Gastrocnemius medialis (tissue), 4 donors: ENCODE data around the gene LRP1-AS.

ENCODE experiments used
- CTCF ChIP-seq, 5 experiments: fragments of 450-650 bp in 3 of 5; fragments of 200-600 bp in 2 of 5; sonication (generic) in 2 of 5; IDR thresholded peaks in 4 of 5; conservative IDR thresholded peaks in 1 of 5; 1 replicate in 4 of 5; 2 replicates in 1 of 5; pipeline ENCODE4 v1.5.1; 2016 to 2019; ENCODE audit warnings: antibody characterized with exemption in 5 of 5, mild to moderate bottlenecking in 3 of 5, moderate library complexity in 3 of 5
- POLR2A ChIP-seq, 2 donors: fragments of 450-650 bp; IDR thresholded peaks; one replicate each; pipeline ENCODE4 v1.6.1; 2017; ENCODE audit warnings: antibody characterized with exemption in 2 of 2, mild to moderate bottlenecking in 2 of 2, moderate library complexity in 2 of 2

GRCh38 chr12:57128519-57129247, 18.7 kb downstream of the LRP1-AS start:
- TF ChIP-seq POLR2A (IDR thresholded peaks at IDR 0.05) = no peak
- no peak for TF ChIP-seq CTCF (IDR thresholded peaks at IDR 0.05 in 4 of 5, conservative IDR thresholded peaks at IDR 0.05 in 1 of 5)
